ENCODE results near the gene GAREM1. TPM values are rescaled to one million over a fixed set of nuclear protein-coding genes. Genes with fewer than 3 reads are reported as not detected.

The GAREM1 gene
- total and polyA plus RNA-seq, 2 of the 8 experiments (the other 6 are each of a cell fraction or from before 2014, with no cell fraction given), result 3.6 to 9.2 TPM

- no peak for TF ChIP-seq CHD7 (IDR thresholded peaks at IDR 0.05; ENCODE audit: insufficient replicate concordance, low read length)
Measured at GRCh38 chr18:32391126-32391525, 79.6 kb downstream of the GAREM1 start (continued).

All from H1 (cell line).